Activated CD4-positive, alpha-beta T cell treated with anti-CD3 and anti-CD28 coated beads, Interleukin-2, amount 10 ng/mL, durations not matched to agents 24 days and 14 days (primary cell): ENCODE results near the gene SLC9B2. TPM values are rescaled to one million over a fixed set of nuclear protein-coding genes. Genes with fewer than 3 reads are reported as not detected.

ENCODE experiments used
- DNase-seq: peaks from one replicate; pipeline ENCODE4 v3.0.0; 2022
- H3K27ac Mint-ChIP-seq: one replicate; pipeline ENCODE4 v1.8.0; 2022; ENCODE audit warnings: mild to moderate bottlenecking, mixed read lengths
- H3K27me3 Mint-ChIP-seq: one replicate; pipeline ENCODE4 v1.8.0; 2022; ENCODE audit warnings: mixed read lengths
- H3K36me3 Mint-ChIP-seq: one replicate; pipeline ENCODE4 v1.8.0; 2022; ENCODE audit warnings: low read depth, mild to moderate bottlenecking, mixed read lengths
- H3K4me1 Mint-ChIP-seq: one replicate; pipeline ENCODE4 v1.8.0; 2021; ENCODE audit warnings: mixed read lengths
- H3K4me3 Mint-ChIP-seq: one replicate; pipeline ENCODE4 v1.8.0; 2022; ENCODE audit warnings: mild to moderate bottlenecking, moderate library complexity, mixed read lengths
- H3K9me3 Mint-ChIP-seq: one replicate; pipeline ENCODE4 v1.8.0; 2021; ENCODE audit warnings: mixed read lengths
- intact Hi-C: fragments of 100-400 bp; cut with micrococcal nuclease; formaldehyde crosslinking; loops from one replicate; pipeline ENCODE4 v1.15.1; 2023
- total RNA-seq: library from RNA; stranded (reverse); gene quantifications from 2 replicates; pipeline ENCODE4 v1.2.3, GENCODE V29; 2022

The SLC9B2 gene
- 37.6 and 39.7 TPM in 2 replicates for total RNA-seq

- H3K36me3 Mint-ChIP-seq: peaks cover 34% of the 10 kb centered on the region
- H3K27me3 Mint-ChIP-seq: no peaks in the 10 kb centered on the region
- no peak for DNase-seq
- intact Hi-C loops: loop anchor here (1.0 to 2.0 kb wide), 6 partner anchors 15 to 732 kb away; partner anchors contain the start of genes BDH2, SLC39A8 and SLC9B1
- H3K27ac Mint-ChIP-seq: peak within 1 kb of the TSS; percentile 96
- H3K9me3 Mint-ChIP-seq: no peaks in the 10 kb centered on the region
- peaks cover 37% of the 10 kb centered on the region for H3K4me1 Mint-ChIP-seq
- H3K4me3 Mint-ChIP-seq: peak within 1 kb of the TSS; percentile 88
Observed at GRCh38 chr4:103076747-103077347, at the start of gene SLC9B2. SLC9B2 (minus strand) TSS chr4:103076761; CDS start chr4:103067550, 9,211 bp downstream.

- peaks cover 13% of the 10 kb centered on the region for H3K9me3 Mint-ChIP-seq
Observed at GRCh38 chr4:103126126-103126525, 49.6 kb upstream of the SLC9B2 start.

GRCh38 chr4:103123114-103123513, 46.6 kb upstream of the SLC9B2 start:
- peaks cover 57% of the 10 kb centered on the region for H3K36me3 Mint-ChIP-seq

More at GRCh38 chr4:103126126-103126525, 49.6 kb upstream of the SLC9B2 start:
- H3K4me3 Mint-ChIP-seq: no peak overlapping the region
- intact Hi-C loops: no loop called here
- no peak overlapping the region for H3K27ac Mint-ChIP-seq
- no peaks in the 10 kb centered on the region for H3K4me1 Mint-ChIP-seq
- H3K36me3 Mint-ChIP-seq: peaks cover 71% of the 10 kb centered on the region
- DNase-seq: no peak
- H3K27me3 Mint-ChIP-seq: no peaks in the 10 kb centered on the region

GRCh38 chr4:103118166-103118565, 41.6 kb upstream of the SLC9B2 start:
- Mint-ChIP-seq H3K27me3 (no peaks in the 10 kb centered on the region), H3K4me1 (no peaks in the 10 kb centered on the region), H3K27ac (no peak overlapping the region), H3K36me3 (peaks cover 27% of the 10 kb centered on the region), H3K9me3 (no peaks in the 10 kb centered on the region), H3K4me3 (no peak overlapping the region)
- DNase-seq: no peak
- intact Hi-C loops: no loop called here

More at GRCh38 chr4:103123114-103123513, 46.6 kb upstream of the SLC9B2 start:
- H3K4me1 Mint-ChIP-seq: no peaks in the 10 kb centered on the region
- peaks cover 5% of the 10 kb centered on the region for H3K9me3 Mint-ChIP-seq
- H3K27ac Mint-ChIP-seq: no peak overlapping the region
- no peaks in the 10 kb centered on the region for H3K27me3 Mint-ChIP-seq
- H3K4me3 Mint-ChIP-seq: no peak overlapping the region
- intact Hi-C loops: no loop called here
- peak; percentile 13 for DNase-seq

GRCh38 chr4:103111598-103111997, 35.0 kb upstream of the SLC9B2 start:
- H3K9me3 Mint-ChIP-seq: no peaks in the 10 kb centered on the region
- no peak for DNase-seq
- H3K4me1 Mint-ChIP-seq: no peaks in the 10 kb centered on the region
- H3K36me3 Mint-ChIP-seq: peaks cover 31% of the 10 kb centered on the region
- H3K27me3 Mint-ChIP-seq: no peaks in the 10 kb centered on the region
- intact Hi-C loops: no loop called here
- no peak overlapping the region for H3K4me3 Mint-ChIP-seq
- H3K27ac Mint-ChIP-seq: no peak overlapping the region

- H3K4me3 Mint-ChIP-seq: no peak overlapping the region
- H3K36me3 Mint-ChIP-seq: peaks cover 35% of the 10 kb centered on the region
- intact Hi-C loops: no loop called here
- peaks cover 4% of the 10 kb centered on the region for H3K4me1 Mint-ChIP-seq
- H3K27ac Mint-ChIP-seq: no peak overlapping the region
- DNase-seq: no peak
- H3K27me3 Mint-ChIP-seq: no peaks in the 10 kb centered on the region
- no peaks in the 10 kb centered on the region for H3K9me3 Mint-ChIP-seq
Observed at GRCh38 chr4:103108542-103108941, 32.0 kb upstream of the SLC9B2 start.

GRCh38 chr4:103105558-103106356, 29.2 kb upstream of the SLC9B2 start:
- H3K27ac Mint-ChIP-seq: no peak overlapping the region
- H3K4me1 Mint-ChIP-seq: peaks cover 4% of the 10 kb centered on the region
- no peaks in the 10 kb centered on the region for H3K27me3 Mint-ChIP-seq
- DNase-seq: no peak
- H3K36me3 Mint-ChIP-seq: peaks cover 29% of the 10 kb centered on the region
- intact Hi-C loops: no loop called here
- H3K4me3 Mint-ChIP-seq: no peak overlapping the region
- H3K9me3 Mint-ChIP-seq: no peaks in the 10 kb centered on the region

GRCh38 chr4:103104886-103105285, 28.3 kb upstream of the SLC9B2 start:
- H3K9me3 Mint-ChIP-seq: no peaks in the 10 kb centered on the region
- DNase-seq: no peak
- intact Hi-C loops: no loop called here
- H3K27me3 Mint-ChIP-seq: no peaks in the 10 kb centered on the region
- no peak overlapping the region for H3K4me3 Mint-ChIP-seq
- H3K4me1 Mint-ChIP-seq: peaks cover 4% of the 10 kb centered on the region
- no peak overlapping the region for H3K27ac Mint-ChIP-seq
- H3K36me3 Mint-ChIP-seq: peaks cover 22% of the 10 kb centered on the region

GRCh38 chr4:103100691-103101090, 24.1 kb upstream of the SLC9B2 start:
- no peak for DNase-seq
- H3K36me3 Mint-ChIP-seq: peaks cover 2% of the 10 kb centered on the region
- intact Hi-C loops: no loop called here
- H3K27ac Mint-ChIP-seq: no peak overlapping the region
- no peaks in the 10 kb centered on the region for H3K27me3 Mint-ChIP-seq
- H3K4me3 Mint-ChIP-seq: no peak overlapping the region
- peaks cover 8% of the 10 kb centered on the region for H3K4me1 Mint-ChIP-seq
- no peaks in the 10 kb centered on the region for H3K9me3 Mint-ChIP-seq

- DNase-seq: peak; percentile 87
- Mint-ChIP-seq H3K4me3 (peak within 1 kb of the TSS; percentile 84), H3K27me3 (no peaks in the 10 kb centered on the region), H3K4me1 (peaks cover 8% of the 10 kb centered on the region), H3K36me3 (no peaks in the 10 kb centered on the region), H3K9me3 (no peaks in the 10 kb centered on the region), H3K27ac (peak within 1 kb of the TSS; percentile 83)
- intact Hi-C loops: loop anchor here (1.0 to 5.0 kb wide), 9 partner anchors 24 to 753 kb away; partner anchors contain the start of genes CISD2, SLC39A8, SLC9B1 and SLC9B2
Observed at GRCh38 chr4:103099691-103100392, 23.3 kb upstream of the SLC9B2 start, which contains the start of gene BDH2. BDH2 (minus strand) TSS chr4:103099834; CDS start chr4:103096254, 3,580 bp downstream.

GRCh38 chr4:103098756-103099440, 22.3 kb upstream of the SLC9B2 start:
- H3K9me3 Mint-ChIP-seq: no peaks in the 10 kb centered on the region
- intact Hi-C loops: loop anchor here (1.0 to 5.0 kb wide), 9 partner anchors 23 to 752 kb away; partner anchors contain the start of genes CISD2, SLC39A8, SLC9B1 and SLC9B2
- no peak for DNase-seq
- H3K4me1 Mint-ChIP-seq: peaks cover 8% of the 10 kb centered on the region
- no peaks in the 10 kb centered on the region for H3K27me3 Mint-ChIP-seq
- H3K36me3 Mint-ChIP-seq: peaks cover 1% of the 10 kb centered on the region
- peak overlapping the region; percentile 83 for H3K27ac Mint-ChIP-seq
- peak overlapping the region; percentile 84 for H3K4me3 Mint-ChIP-seq

GRCh38 chr4:103098341-103098740, 21.8 kb upstream of the SLC9B2 start:
- peaks cover 3% of the 10 kb centered on the region for H3K36me3 Mint-ChIP-seq
- H3K27me3 Mint-ChIP-seq: no peaks in the 10 kb centered on the region
- intact Hi-C loops: loop anchor here (2.0 to 5.0 kb wide), 5 partner anchors 52 to 751 kb away; partner anchors contain the start of genes CISD2 and SLC39A8
- no peaks in the 10 kb centered on the region for H3K9me3 Mint-ChIP-seq
- no peak for DNase-seq
- H3K27ac Mint-ChIP-seq: no peak overlapping the region
- peaks cover 8% of the 10 kb centered on the region for H3K4me1 Mint-ChIP-seq
- peak overlapping the region; percentile 84 for H3K4me3 Mint-ChIP-seq

- intact Hi-C loops: loop anchor here (5.0 kb wide), 3 partner anchors 230 to 750 kb away; partner anchors contain the start of genes CISD2 and SLC39A8
- Mint-ChIP-seq H3K4me1 (peaks cover 19% of the 10 kb centered on the region), H3K27ac (no peak overlapping the region)
Observed at GRCh38 chr4:103097112-103097511, 20.6 kb upstream of the SLC9B2 start.

More at GRCh38 chr4:103097112-103097511, 20.6 kb upstream of the SLC9B2 start:
- DNase-seq: peak; percentile 18
- no peaks in the 10 kb centered on the region for H3K27me3 Mint-ChIP-seq
- no peak overlapping the region for H3K4me3 Mint-ChIP-seq
- H3K9me3 Mint-ChIP-seq: no peaks in the 10 kb centered on the region
- peaks cover 5% of the 10 kb centered on the region for H3K36me3 Mint-ChIP-seq
